ENCODE measurements around the gene CPEB3.

DNA sequence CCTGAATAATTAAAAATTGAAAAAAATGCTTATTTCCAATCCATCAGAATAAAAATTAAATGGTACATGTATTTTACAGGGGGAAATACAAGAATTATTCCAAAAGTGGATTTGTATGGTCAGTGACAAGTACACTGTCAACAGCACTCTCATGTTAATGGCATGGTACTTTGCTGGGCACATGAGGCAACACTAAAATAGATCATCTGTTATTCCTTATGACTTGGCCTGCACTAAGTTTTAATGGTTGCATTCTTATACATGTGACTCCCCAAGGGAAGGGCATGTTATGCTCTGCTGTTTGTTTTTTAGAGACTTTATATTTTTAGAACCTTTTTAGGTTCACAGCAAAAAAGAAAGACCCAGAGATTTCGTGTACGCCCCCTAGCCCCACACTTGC is 128.3 kb downstream of the CPEB3 start:
- TF ChIP-seq, protein P1, sequence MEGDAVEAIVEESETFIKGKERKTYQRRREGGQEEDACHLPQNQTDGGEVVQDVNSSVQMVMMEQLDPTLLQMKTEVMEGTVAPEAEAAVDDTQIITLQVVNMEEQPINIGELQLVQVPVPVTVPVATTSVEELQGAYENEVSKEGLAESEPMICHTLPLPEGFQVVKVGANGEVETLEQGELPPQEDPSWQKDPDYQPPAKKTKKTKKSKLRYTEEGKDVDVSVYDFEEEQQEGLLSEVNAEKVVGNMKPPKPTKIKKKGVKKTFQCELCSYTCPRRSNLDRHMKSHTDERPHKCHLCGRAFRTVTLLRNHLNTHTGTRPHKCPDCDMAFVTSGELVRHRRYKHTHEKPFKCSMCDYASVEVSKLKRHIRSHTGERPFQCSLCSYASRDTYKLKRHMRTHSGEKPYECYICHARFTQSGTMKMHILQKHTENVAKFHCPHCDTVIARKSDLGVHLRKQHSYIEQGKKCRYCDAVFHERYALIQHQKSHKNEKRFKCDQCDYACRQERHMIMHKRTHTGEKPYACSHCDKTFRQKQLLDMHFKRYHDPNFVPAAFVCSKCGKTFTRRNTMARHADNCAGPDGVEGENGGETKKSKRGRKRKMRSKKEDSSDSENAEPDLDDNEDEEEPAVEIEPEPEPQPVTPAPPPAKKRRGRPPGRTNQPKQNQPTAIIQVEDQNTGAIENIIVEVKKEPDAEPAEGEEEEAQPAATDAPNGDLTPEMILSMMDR (IDR thresholded peaks at IDR 0.05), result no peak
- TF ChIP-seq TCF7L2 (IDR thresholded peaks at IDR 0.05; ENCODE audit: low read depth, low read length) (no peak), POLR2AphosphoS5 (IDR thresholded peaks at IDR 0.05; ENCODE audit: low read depth, low read length) (no peak), SIN3A (IDR thresholded peaks at IDR 0.05; ENCODE audit: borderline replicate concordance, insufficient read depth, low read depth, low read length) (no peak)
- TF ChIP-seq, protein P2, sequence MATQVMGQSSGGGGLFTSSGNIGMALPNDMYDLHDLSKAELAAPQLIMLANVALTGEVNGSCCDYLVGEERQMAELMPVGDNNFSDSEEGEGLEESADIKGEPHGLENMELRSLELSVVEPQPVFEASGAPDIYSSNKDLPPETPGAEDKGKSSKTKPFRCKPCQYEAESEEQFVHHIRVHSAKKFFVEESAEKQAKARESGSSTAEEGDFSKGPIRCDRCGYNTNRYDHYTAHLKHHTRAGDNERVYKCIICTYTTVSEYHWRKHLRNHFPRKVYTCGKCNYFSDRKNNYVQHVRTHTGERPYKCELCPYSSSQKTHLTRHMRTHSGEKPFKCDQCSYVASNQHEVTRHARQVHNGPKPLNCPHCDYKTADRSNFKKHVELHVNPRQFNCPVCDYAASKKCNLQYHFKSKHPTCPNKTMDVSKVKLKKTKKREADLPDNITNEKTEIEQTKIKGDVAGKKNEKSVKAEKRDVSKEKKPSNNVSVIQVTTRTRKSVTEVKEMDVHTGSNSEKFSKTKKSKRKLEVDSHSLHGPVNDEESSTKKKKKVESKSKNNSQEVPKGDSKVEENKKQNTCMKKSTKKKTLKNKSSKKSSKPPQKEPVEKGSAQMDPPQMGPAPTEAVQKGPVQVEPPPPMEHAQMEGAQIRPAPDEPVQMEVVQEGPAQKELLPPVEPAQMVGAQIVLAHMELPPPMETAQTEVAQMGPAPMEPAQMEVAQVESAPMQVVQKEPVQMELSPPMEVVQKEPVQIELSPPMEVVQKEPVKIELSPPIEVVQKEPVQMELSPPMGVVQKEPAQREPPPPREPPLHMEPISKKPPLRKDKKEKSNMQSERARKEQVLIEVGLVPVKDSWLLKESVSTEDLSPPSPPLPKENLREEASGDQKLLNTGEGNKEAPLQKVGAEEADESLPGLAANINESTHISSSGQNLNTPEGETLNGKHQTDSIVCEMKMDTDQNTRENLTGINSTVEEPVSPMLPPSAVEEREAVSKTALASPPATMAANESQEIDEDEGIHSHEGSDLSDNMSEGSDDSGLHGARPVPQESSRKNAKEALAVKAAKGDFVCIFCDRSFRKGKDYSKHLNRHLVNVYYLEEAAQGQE (IDR thresholded peaks at IDR 0.05; ENCODE audit: insufficient read depth in 1 of 2, low read depth in 2 of 2, low read length in 1 of 2), result no peak
